ENCODE measurements around the gene EFTUD2.

DNA sequence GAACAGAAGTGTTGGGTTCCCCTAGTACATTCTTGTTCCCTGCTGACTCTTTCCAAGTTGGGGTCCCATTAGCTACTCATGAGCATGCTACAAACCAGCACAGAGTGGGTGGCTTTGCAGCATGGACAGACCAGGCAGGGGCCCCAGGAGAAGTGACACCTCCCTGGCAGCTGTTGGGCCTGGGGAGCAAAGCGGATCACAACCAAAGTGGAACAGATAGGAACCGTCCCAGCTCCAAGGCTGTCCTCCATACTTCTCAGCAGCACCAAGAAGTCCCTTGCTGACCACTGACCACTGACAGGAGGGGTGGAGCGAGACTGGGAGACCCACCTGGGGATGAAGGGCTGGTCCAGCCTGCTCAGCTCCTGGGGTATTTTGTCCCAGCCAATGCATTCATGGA lies 28.5 kb upstream of the EFTUD2 start:
- TF ChIP-seq CTCF (IDR thresholded peaks at IDR 0.05; ENCODE audit: low read length): no peak
- TF ChIP-seq EZH2 (IDR thresholded peaks at IDR 0.05; ENCODE audit: borderline replicate concordance, low read length): no peak
